HG02885 (cell line): Measurements from ENCODE around the gene TRPM3.

ENCODE experiments used
- ATAC-seq: cut with Tn5 transposase; IDR thresholded peaks from one replicate; pipeline ENCODE4 v1.9.1; 2021; ENCODE audit warnings: mild to moderate bottlenecking; ENCODE audit not compliant: unreplicated experiment, poor library complexity

The TRPM3 gene

DNA sequence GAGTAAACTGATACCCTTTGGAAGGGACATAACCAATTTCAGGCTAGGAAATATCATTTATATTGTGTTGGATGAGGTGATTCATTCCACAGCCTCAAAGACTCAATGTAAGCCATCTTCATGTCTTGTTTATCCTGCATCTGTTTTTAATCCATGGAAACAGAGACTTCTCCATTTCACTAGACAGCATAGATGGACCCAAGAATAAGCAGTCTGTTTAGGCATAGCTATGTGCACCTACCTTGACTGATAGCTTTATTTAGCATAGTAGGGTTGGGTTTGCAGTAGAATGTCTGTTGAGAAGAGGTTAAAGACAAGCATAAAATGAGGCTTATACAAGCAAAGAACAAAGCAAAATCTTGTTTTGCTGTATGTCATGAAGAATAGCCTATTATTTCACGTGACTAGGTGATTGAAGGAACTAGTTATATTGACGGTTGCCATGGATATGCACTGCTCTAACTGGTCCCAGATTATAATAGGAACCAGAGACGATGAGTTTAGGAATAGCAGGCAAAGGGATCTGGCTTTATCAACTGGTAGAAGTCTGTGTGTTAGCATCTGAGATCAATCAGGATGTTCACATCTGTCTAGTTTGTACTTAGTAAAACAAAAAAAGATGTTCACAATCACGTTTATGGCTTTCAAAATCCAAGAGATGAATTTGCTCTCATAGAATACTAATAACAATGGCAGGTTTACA is 552.2 kb downstream of the TRPM3 start:
- ATAC-seq, result no peak

DNA sequence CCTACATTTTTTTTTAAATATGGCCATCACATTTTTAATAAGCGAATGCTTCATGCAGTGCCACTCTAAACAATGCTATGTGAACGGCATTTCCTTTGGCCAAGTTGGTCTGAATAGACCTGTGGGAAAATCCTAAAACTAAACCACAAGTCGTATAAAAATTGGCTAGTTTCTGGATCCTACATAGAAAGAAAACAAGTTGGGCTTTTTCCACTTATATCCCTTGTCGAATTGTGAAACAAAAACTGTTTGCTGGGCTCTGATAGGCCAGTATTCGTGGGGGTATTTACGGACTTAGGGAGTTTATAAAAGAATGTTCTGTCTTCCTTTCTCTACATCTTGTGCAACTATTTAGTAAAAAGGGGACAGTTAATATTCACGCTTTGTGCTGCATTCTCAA is 553.9 kb downstream of the TRPM3 start:
- ATAC-seq, result no peak

DNA sequence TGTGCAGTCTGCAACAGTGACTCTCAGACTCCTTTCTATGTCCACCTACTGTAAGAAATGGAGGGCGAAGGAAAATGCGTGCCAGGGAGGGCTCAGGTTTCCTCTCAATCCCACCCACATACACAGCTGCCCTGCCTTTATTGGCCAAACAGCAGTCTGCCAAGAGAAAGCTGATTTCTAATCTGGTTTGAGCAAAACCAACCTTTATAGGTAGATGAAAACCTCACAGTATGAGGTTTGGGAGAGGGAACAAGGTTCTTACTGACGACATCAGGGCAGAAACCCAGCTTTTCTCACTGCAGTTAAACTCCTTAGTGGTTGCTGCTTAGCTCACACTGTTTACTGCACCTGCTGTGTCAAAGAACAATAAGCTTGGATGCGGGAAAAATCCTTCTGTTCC is 554.7 kb downstream of the TRPM3 start:
- ATAC-seq, result no peak

DNA sequence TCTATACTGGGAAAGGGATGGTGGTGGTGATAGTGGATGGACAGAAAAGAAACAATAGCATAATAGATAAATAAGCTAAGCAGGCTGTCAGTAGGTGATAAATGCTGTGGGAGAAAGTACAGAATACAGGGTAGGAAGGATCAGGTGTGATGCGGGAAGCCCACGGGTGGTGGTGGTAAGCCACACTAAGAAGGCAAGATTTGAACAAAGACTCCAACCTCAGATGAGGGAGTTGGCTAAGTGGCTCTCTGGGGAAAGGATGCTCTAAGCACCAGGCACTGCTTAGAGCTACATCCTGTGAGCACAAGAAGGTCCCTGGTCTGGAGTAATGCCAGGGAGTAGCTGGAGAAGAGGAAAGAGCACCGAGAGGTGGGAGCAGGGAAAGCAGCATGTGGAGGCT is 555.4 kb downstream of the TRPM3 start:
- no peak for ATAC-seq

DNA sequence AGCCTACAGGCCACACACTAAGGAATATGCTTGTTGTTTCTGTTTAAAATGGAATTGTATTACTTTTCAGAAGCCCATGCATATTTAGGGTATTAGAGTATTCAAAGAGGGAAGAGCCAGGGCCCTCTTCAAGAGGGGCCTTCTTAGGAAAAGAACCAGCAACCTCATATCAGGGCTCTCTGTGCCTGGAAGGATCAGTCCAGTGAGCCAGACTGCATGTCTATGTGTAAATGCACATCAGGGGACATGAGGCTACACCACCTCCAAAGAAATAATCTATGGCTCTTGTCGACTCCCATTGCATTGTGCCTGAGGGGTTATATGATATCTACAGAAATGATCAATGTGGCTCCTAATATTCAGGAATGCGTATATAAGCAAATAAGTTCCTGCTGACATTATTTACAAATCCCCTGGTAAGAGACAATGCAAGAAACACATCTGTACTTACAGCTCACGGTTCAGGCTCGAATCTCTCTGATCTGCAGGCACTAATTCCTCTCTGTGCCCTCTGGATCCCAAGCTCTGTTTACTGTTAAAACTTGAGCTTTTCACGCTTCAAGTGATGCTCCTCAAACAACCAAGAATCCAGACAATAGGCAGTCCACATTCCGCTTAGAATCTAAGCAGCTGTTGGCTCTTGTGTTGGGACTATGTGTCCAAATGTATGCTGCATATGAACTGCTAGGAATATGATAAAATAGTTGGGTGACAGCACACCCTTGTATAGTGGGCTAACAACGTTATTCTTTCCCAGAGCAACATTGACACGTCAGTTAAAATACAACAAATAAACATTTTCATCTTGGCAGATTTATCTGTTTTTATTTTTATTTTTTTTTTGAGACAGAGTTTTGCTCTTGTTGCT is 556.7 kb downstream of the TRPM3 start:
- ATAC-seq, result no peak

DNA sequence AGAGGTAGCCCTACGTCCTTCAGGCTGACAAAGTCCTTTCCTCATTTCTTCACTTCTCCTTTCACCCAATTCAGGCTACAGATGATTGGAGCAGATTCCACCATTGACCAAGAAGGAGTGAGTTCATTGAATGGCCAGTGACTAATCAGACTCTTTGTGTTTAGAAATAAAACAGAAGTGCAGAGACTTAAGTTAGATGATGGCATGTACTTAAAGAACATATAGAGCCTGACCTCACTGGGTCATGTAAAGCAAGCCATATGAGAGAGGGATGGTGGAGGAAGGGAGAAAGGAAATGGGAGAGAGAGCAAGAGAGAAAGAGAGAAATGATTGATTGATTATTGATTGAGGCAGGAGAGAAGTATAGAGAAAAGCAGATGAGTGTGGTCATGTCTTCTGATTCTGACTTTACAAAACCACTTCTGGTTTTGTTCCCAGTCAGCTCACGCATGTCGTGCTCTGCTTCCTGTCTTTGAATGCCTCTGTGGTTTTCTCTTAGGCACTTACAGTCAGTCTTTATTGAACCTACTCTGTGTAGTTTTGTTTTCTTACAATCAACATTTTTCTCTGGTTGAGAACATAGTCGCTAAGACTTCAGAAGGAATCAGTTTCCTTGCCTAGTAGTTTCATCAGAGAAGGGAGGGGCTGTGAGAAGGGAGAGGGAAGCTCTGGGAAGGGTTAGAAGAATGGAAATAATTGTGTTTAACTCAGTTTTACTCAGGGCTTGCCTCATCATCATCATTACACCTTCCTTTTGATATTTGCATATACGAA is 557.8 kb downstream of the TRPM3 start:
- peak; percentile 99 for ATAC-seq

DNA sequence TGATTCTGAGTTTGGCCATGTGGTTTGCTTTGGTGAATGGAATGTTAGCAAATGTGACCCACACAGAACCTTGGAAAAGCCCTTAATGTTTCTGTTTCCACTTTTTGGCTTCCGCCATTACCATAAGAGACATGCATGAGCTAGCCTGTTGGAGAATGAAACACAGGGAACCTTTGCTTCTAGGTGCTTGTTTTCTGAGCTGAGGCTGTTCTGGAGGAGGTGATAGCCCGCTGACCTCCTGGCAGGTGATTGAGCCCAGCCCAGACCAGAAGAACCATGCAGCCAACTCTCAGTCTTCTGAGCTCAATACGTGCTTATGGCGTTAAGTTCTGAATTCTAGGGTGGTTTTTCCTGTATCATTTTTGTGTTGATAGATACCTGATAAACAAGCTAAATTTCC is 558.4 kb downstream of the TRPM3 start:
- ATAC-seq, result no peak

DNA sequence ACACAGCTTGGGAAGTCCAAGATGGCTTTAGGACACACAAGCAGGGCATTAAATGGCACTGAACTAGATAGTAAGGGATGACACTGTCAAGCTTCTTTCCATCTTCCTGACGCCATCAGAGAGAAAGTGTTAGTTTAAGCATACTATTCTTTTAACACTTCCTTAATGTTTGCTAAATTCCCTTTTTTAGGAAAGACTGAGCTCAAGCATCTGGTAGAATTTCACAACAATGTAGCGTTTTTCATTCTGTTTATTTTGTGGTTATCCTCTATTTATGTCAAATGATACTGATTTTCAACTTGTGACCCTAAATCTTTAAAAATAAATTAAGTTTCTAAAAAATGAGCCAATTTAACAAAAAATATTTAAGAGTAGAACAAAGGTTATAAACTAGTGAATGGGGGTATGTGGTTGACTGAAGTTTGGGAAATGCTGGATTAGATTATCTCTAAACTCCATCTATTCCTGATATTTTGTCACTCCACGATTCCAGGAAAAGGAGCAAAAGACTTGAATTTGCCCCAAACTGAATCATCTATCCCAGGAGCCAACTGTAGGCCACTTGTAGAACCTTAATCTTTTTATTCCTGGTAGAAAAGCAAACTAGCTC is 559.5 kb downstream of the TRPM3 start:
- ATAC-seq, result no peak

DNA sequence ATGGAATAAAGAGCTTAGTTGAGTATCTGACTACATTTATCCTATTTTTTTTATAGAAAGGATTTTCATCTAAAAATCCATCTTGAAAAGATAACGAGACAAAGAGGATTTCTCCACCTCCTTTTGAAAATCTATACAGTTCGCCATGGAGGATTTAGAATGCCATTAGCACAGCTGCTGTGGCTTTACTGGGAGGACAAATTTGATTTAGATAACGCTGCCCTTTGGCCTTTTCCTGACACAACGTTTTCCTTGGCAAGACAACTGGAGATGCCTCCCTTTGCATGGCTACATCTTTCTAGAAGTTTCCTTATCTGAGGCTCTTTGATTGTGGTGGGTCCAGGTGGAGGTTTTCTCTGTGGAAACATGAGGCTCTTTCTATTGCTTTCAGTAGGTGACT is 560.3 kb downstream of the TRPM3 start:
- ATAC-seq, result no peak

DNA sequence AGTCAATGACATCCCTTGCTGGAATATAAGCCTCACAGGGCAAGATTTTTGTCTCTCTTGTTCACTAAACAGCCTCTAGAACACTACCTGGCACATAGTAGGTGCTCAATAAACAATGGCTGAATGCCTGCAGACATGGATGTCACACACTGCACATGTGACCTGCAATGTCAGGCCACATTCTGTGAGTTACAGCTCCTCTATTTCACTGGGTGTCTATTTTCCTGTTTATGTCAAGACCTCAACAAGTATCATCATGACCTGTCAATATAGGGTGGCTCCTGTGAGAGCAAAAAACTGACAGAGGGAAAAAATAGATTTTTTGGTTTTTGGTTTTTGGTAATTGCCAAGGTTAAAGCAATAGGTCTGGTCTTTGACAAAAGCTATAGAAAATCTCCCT is 562.3 kb downstream of the TRPM3 start:
- ATAC-seq, result no peak

DNA sequence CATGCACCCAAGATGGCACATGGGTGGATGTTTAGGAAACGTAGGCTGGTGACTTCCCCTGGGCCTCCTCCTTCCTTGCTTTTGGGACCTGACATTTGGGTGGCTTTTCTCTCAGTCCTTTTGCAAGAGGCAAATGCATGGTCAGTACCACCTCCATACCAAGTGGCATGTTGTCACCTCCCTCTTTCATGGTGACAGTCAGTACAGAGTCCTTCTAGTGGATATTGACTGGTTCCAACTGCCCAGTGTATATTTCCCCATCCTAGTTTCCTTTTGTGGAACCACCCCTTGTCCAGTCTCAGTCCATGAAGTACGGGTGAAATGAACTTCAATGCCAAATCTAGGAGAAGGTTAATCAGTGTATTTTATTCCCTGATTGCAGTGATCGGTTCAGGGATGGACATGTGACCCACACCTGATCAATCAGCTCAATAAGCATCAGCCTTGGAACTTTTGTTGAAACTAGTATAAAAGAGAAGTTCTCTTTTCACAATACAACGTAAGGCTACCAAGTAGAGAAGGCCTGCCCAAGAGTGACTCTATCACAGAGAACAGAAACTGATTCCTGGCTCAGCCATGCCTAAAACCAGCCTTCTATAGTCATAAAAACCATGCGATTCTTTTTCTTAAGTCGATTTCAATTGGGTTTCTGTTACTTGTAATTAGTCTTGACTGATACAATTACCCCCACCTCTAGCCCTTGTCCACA is 563.6 kb downstream of the TRPM3 start:
- peak; percentile 97 for ATAC-seq

DNA sequence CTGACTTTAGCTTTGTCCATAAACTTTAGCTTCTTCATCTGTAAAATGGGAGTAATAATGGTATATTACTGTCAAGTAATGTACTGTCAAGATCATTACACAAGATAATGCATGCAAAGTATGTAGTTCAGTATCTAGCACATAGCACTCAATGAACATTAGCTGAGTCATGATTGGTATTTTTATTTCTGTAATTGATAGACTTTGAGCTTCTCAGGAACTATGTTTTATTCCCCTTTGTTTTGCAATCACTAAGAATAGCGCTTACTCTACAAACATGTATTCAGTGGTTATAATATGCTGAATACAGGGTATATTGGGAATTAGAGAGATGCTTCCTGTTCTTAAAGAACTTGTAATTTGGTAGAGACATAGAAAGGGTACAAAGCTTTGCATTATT is 564.6 kb downstream of the TRPM3 start:
- no peak for ATAC-seq

DNA sequence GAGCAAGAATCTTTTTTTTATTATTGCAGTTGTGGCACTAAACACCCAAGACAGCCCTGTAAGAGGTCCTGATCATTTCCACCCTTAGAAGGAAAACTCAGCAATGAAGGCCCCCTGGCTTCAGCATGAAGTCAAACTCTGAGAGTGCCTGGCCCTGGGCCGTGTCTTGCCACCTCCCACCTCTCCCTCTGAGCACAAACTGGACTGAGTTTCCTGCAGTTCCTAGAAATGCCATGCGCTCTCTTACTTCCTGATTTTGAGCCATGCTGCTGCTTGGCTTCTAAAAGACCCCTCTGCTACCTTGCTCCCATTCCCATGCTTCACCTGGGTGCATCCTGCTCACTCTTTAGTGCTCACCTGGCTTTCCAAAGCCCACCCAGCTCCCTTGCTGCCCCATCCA is 566.5 kb downstream of the TRPM3 start:
- no peak for ATAC-seq

DNA sequence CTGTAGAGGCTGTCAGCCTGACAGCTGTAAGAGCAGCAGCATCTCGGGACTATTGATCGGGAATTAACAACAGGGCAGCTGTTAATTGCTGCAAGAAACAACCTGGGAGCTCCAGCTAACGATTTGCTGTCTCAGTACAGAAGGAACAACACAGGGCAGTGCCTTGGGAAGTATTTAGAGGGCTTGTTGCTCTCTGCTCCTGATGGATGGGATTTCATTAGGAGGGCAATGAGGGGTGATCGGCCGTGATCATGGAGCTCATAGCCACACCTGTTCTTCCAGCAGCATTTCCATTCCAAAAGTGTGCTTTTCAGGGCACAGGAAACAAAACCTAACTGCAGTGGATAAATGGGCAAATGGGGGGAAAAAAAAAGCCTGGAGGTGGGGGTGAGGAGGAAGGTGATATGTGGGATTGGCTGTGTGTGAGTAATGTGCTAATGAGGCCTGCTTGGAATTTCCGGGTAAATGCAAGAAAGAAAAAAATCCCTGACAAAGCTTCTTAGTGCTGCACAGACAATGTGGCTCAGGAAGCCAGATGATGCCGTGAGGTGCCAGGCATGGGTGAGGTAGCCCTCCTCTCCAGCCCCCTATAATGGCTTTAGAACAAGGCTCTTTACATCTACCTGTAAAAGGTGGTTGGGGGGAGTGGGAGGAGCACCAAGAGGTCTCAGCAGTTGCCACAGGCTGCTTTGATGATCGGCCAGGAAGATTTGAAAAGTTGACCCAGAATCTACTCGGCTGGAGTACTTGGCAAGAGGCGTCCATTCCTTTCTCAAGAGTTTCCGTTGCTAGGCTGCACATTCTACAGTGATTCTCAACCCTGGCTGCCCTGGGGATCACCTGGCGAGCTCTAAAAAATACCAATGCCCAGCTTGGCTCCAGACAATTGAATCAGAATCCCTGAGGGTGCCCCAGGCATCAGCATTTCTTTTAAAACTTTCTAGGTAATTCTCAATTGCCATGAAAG is 567.4 kb downstream of the TRPM3 start:
- no peak for ATAC-seq

DNA sequence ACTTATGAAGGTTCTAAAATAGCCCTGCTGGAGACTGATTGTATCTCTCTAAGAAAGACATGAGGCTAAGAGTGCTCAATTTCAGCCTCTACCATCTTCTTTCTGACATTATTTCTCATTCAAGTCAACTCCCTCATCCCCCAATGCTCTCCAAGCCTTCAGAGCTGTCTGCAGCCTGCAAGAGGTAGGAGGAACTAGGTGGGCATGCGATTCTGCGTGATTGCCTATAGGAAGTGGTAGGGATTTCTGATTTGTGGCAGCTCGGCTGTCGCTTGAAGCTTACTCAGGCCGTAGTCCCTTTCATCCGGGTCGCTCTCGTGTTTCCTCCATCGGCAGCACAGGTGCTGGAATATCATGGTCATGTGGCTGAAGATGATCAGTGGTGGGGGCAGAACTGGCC is 568.9 kb downstream of the TRPM3 start:
- no peak for ATAC-seq

DNA sequence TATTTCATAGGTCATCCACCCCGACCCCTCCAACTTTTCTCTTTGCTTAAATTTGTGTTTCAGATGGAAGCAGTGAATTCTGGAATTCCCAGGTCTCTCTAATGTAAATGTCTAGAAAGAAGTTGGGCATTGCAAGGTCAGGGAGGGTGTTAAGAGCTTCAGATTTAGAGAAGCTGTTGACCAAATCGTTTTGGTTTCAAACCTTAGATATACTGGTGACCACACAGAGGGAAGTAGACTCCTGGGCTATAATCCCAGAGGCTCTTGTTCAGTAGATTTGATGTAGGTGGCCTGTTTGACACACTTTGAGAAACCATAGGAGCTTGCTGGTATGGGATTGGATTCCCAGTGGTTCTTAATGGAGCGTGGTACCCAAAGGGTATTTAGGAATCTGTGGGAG is 569.6 kb downstream of the TRPM3 start:
- no peak for ATAC-seq

DNA sequence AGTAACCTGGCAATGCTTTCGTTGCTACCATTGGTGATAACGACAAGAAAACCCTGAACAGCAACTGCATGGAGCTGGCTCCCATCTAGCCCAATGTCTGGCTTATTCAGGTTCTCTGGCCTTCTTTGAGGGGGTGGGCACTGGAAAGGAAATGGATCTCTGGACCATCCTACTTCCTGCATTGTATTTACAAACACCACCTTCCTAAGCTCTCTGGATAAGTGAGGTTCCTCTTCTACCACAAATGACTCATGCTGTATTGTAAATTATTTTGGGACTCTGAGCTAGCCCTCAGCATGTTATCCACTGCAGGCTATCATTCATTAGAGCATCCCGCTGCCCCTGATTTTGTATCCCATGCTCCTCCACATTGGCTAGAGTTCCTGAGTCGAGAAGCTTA is 570.0 kb downstream of the TRPM3 start:
- ATAC-seq, result no peak

DNA sequence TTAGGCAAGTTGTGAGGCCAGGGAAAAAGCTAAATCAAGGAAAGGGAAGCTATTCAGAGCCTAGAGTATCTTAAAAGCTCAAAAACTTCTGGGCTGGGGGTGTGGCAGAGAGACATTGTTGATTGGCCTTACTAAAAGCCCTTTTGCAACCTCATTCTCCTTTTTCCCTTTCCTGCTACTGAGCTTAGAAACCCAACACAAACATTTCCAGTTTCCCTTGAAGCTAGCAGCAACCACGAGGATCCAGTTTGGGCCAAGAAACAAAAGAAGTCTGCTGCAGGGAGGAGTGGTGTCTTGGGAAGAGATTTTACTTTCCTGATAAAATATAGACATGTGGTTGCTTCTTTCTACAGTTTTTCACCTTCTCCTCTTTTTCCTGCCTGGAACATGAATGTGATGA is 571.5 kb downstream of the TRPM3 start:
- ATAC-seq, result no peak

DNA sequence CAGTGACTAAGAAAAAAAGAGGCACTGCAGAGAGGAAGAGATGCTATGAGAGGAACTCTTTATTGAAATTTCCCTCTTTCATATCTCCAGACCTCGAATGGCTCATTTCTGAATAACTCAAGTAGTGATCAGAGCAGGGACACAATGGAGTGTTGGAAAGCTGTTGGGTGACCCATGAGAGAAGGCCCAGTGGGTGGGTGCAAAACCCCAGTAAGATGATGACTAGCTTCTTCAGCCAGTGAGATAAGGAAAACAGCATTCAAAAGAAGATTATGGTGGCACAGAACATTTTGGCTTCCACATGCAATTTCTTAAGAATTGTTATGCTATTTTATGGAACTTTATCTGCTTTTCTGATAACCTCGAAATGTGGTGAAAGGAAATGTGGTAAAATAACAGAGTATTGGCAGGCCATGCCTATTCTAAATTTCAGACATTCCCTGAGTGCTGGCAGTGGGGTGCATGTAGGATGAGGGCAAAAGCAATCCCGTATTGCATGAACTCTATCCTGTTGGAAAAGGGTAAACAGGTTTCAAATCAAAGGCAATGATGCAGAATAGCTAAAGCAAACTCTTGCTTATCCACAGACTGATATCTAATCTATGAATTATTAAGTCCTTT is 579.0 kb downstream of the TRPM3 start:
- no peak for ATAC-seq
